ENCODE data around the gene PCBP3.
A peak's percentile ranks its signal among the peaks of the same experiment; 100 is the strongest.

The PCBP3 gene

GRCh38 chr21:45918011-45918410 is 274.5 kb downstream of the PCBP3 start:
- no peak for DNase-seq

DNA sequence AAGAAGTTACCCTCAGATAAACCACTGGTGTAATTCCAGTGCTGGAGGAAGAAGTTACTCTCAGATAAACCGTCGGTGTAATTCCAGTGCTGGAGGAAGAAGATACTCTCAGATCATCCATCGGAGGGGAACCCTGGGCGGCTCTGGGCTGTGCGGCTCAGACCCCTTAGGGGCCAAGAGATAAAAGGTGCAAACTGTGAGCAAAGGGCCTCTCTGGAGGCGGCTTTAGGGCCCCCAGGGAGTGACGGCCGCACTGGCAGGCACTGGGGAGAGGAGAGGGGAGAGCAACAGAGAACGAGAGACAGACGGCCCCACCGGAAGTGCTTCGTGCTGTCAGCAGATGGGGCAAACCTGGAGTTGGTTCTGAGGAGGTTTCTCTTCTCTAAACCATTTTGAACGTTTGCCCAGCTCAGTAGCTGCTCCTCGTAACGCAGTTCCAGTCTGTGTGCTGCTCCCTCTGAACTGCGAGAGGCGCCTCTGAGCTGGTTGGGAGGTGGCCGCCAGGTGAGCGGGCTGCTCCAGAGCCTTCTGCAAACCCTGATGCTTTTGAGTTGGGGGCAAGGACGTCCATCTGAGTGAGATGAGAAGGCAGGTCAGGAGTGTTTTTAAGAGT is 275.4 kb downstream of the PCBP3 start:
- DNase-seq = no peak

DNA sequence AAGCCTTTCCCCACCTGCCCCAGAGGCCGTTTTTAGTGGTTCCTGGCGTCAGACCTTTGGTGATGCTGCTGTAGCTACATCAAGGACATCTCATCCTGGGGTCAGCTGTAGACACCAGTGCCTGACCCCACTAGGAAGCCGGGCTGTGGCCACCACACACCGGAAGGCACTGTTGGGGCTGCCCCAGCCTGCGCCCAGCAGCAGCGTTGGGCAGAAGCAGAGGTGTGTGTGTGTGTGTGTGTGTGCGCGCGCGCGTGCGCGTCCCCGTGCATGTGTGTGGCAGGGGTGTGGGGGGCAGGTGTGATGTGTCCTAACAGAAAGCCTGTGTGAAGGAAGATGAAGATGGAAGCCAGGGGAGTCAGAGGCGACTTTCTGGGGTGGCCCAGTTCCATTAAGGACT is 276.1 kb downstream of the PCBP3 start:
- DNase-seq = no peak

GRCh38 chr21:45920824-45921600 is 277.5 kb downstream of the PCBP3 start:
- no peak for DNase-seq

DNA sequence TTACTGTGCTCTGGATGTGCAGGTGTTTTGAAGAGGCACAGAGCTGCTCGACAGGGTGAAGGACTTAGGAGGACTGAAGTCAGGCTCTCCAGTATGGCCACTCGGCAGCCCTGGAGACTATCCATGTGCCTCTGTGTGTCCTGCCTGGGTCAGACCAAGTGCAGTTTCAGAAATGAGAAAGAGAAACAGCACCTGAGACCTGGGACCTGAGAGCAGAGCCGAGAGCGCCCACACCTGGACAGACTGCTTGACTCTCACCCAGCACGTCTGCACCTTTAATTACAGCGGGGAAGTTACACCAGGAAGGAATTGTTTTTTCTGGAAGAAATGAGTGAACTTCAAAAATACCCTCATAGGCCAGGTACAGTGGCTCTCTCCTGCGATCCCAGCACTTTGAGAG is 278.4 kb downstream of the PCBP3 start:
- no peak for DNase-seq

GRCh38 chr21:45922648-45923047 is 279.1 kb downstream of the PCBP3 start:
- DNase-seq = no peak

- peak; percentile 65 to 71 for DNase-seq
Observed at GRCh38 chr21:45923146-45923545, 279.6 kb downstream of the PCBP3 start.

GRCh38 chr21:45926281-45926680 is 282.8 kb downstream of the PCBP3 start:
- DNase-seq = no peak

GRCh38 chr21:45927032-45927431 is 283.5 kb downstream of the PCBP3 start:
- no peak for DNase-seq

- no peak for DNase-seq
Observed at GRCh38 chr21:45927851-45928850, 284.6 kb downstream of the PCBP3 start.

GRCh38 chr21:45929449-45929848 is 285.9 kb downstream of the PCBP3 start:
- no peak for DNase-seq

- no peak for DNase-seq
Observed at GRCh38 chr21:45930231-45930760, 286.8 kb downstream of the PCBP3 start.

- no peak for DNase-seq
Observed at GRCh38 chr21:45930792-45931191, 287.3 kb downstream of the PCBP3 start.

- DNase-seq = no peak
Observed at GRCh38 chr21:45931397-45931969, 288.0 kb downstream of the PCBP3 start.

- DNase-seq = no peak
Observed at GRCh38 chr21:45932922-45933502, 289.5 kb downstream of the PCBP3 start.

DNA sequence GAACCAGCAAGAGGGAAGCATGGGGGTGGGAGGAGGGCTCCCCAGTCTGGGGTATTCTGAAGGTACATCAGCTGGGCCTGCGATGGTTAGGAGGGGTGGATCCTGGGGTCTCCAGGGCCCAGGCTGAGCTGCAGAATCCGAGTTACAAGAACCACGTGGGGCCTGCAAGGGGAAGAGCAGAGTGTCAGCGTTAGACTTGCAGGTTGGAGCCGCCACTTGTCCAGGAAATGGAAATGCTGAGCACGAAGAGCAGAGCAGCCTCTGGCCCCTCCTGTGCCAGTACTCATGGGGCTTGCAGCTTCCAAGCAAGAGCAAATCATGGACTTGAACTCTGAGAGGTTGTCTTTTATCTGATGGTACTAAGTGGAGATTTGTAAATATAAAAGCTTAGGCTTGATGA is 290.6 kb downstream of the PCBP3 start:
- DNase-seq = no peak

GRCh38 chr21:45934554-45934953 is 291.0 kb downstream of the PCBP3 start:
- no peak for DNase-seq

GRCh38 chr21:45935628-45936027 is 292.1 kb downstream of the PCBP3 start:
- DNase-seq = no peak

GRCh38 chr21:45937721-45938452 is 294.4 kb downstream of the PCBP3 start:
- DNase-seq = no peak

GRCh38 chr21:45938453-45938755 is 294.9 kb downstream of the PCBP3 start:
- DNase-seq = no peak

- DNase-seq = no peak
Observed at GRCh38 chr21:45938811-45939520, 295.4 kb downstream of the PCBP3 start.

Measured in CD4-positive, alpha-beta T cell treated with Interleukin-1 beta for 1 hour (primary cell).